ENCODE results near the gene NDUFS1.
"Not testable (repeated sequence)": the region's sequence is repeated elsewhere in the genome, so short reads cannot be mapped to it uniquely, and the experiment has no call there.

NDUFS1 gene

DNA sequence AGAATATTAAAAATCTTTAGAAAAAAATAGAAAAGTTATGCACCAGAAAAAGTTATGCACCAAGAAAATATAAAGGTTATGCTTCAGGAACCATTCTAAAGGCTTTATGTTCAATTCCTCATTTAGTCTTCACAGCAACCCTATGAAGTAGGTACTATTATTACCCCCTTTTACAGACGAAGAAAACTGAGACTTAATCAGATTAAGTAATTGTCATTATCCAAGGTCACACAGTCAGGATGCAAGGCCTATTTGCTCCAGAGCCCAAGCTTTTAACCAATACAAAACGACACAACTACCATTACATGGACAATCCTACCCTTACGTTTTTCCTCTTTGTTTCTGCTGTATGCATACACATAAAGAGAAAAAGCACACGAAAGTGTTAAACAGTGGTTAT, 78.3 kb downstream of the NDUFS1 start:
- H3K36me3 Mint-ChIP-seq: peaks cover 6 to 8% of the 10 kb centered on the region in 2 donors
- no peak overlapping the region for H3K4me3 Mint-ChIP-seq
- H3K27me3 Mint-ChIP-seq: no peaks in the 10 kb centered on the region
- no peaks in the 10 kb centered on the region for H3K9me3 Mint-ChIP-seq
- peaks cover 25 to 44% of the 10 kb centered on the region in 2 donors for H3K4me1 Mint-ChIP-seq
- H3K27ac Mint-ChIP-seq: no peak overlapping the region
- ATAC-seq (replicated peaks) (no peak), DNase-seq (no peak)

DNA sequence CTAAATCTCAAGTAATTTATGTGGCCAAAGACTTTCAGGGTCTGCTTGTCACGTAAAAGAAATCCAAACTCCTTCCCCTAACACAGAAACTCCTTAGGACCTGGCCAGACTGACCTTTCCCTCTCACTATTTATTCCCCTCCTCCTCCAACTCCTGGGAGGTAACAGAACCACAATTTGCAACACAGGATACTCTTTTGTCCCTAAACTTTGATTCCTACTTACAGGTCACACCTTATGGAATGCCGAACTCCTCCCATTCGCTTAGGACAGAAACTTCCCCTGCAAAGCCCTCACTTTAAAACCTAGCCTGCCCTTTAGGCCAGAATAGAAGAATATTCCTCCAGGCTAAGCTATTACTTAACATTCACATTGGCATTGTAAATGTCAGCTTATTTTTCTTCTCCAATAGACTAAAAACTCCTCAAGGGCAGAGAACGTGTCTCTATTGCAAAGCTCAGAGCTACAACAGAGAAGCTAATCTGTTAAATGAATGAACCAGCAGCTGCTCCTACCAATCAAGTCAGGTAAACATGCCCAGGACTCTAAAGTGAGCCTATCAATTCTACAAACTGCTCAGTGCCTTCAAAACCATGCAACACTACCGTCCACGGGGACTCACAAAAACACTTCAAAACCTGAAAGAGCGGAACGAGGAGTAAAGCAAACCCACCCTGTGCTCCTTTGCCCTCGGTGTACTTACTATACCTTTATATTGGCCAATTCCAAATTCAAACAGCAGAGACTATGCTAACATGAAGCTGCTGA, 79.4 kb downstream of the NDUFS1 start:
- H3K27ac Mint-ChIP-seq: peak overlapping the region; percentile 21
- H3K4me3 Mint-ChIP-seq: no peak overlapping the region

DNA sequence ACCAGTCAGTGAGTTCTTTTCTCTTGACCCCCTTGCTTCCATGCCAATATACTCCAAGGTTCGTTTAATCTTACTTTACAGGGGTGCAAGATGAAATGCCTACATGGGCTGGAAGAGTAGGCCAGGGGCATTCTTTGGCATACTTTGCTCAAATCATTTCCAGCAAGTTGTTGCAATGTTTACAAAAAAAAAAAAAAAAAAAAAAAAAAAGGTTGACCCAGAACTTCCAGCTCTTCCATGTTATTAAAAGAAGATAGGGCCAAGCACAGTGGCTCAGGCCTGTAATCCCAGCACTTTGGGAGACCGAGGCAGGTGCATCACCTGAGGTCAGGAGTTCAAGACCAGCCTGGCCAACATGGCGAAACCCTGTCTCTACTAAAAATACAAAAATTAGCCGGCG, 81.4 kb downstream of the NDUFS1 start:
- not testable (repeated sequence) for H3K27me3 Mint-ChIP-seq; DNase-seq; H3K9me3 Mint-ChIP-seq; ATAC-seq (replicated peaks); H3K36me3 Mint-ChIP-seq; H3K27ac Mint-ChIP-seq; H3K4me3 Mint-ChIP-seq
- peaks cover 18 to 48% of the 10 kb centered on the region in 2 donors for H3K4me1 Mint-ChIP-seq

More for the DNA sequence above, 79.4 kb downstream of the NDUFS1 start:
- ATAC-seq (replicated peaks): no peak
- DNase-seq: no peak
- H3K36me3 Mint-ChIP-seq: peaks cover 3 to 9% of the 10 kb centered on the region in 2 donors
- peaks cover 26 to 49% of the 10 kb centered on the region in 2 donors for H3K4me1 Mint-ChIP-seq
- H3K27me3 Mint-ChIP-seq: no peaks in the 10 kb centered on the region
- H3K9me3 Mint-ChIP-seq: no peaks in the 10 kb centered on the region

DNA sequence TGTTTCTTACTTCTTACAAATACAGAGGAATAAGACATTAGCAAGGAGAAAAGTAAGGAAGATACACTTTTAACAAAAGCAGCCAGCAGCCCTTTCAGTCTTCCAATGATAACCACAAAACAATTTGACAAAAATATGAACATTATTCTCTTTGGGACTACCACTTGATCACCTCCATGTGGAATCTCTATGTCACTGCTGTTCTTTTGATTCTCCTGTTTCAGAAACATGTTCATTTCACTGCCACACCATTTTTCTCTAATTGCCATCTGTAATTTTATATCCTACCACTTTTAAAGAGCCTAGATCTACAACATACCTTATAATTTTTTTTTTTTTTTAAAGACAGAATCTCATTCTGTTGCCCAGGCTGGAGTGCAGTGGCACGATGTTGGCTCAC, 84.1 kb downstream of the NDUFS1 start:
- H3K27ac Mint-ChIP-seq: no peak overlapping the region
- no peaks in the 10 kb centered on the region for H3K9me3 Mint-ChIP-seq
- no peaks in the 10 kb centered on the region for H3K27me3 Mint-ChIP-seq
- no peak overlapping the region for H3K4me3 Mint-ChIP-seq
- DNase-seq: no peak
- H3K36me3 Mint-ChIP-seq: peaks cover 4 to 18% of the 10 kb centered on the region in 2 donors
- no peak for ATAC-seq (replicated peaks)
- peaks cover 23 to 57% of the 10 kb centered on the region in 2 donors for H3K4me1 Mint-ChIP-seq

DNA sequence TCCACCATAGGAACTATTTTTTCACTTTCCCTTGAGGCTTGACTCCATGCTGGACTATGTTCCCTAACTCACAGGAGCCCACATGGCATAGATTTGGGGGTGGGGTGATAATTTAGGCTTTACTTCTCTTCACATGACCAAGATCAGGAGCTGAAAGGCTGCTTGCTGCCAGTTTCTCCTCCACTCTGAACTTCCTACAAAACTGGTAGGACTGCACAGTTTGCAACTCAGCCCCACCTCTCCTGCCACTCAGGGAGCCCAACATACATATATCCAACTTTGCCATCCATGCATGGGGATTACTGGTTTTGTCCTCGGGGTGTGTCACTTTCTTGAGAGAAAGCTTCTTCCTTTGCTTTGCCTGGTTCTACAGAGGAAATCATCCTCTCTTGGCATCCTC, 87.4 kb downstream of the NDUFS1 start:
- H3K27ac Mint-ChIP-seq: peak overlapping the region; percentile 42
- H3K36me3 Mint-ChIP-seq: peaks cover 7 to 17% of the 10 kb centered on the region in 2 donors
- ATAC-seq (replicated peaks): no peak
- no peak overlapping the region for H3K4me3 Mint-ChIP-seq
- no peak for DNase-seq
- no peaks in the 10 kb centered on the region for H3K9me3 Mint-ChIP-seq
- H3K27me3 Mint-ChIP-seq: no peaks in the 10 kb centered on the region
- peaks cover 11 to 50% of the 10 kb centered on the region in 2 donors for H3K4me1 Mint-ChIP-seq

DNA sequence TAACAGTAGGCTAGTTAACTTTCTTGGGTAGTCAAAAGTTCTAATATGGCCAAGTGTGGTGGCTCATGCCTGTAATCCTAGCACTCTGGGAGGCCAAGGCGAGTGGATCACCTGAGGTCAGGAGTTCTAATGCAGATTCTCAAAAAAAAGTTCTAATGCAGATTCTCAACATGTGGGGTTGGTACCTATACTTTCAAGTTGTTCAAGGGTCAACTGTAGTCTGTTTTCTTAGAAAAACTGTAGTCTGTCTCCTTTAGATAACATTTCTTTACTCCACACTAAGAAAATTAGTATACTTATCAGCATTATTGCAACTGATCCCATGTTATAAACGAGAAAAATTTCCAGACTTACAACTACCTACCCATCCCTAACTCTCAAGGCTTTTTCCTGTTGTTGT, 89.8 kb downstream of the NDUFS1 start:
- H3K4me1 Mint-ChIP-seq: peaks cover 9 to 52% of the 10 kb centered on the region in 2 donors

DNA sequence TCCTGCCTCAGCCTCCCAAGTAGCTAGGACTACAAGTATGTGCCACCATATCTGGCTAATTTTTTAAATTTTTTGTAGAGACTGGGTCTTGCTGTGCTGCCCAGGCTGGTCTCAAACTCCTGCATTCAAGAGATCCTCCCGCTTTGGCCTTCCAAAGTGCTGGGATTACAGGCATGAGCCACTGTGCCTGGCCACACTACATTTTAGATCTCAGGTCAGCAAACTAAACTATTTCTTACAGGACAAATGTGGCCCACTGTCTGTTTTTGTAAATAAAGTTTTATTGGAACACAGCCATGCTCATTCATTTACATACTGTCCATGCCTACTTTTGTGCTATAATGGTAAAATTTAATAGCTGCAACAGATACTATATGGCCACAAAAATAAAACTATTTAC, 91.0 kb downstream of the NDUFS1 start:
- H3K4me1 Mint-ChIP-seq: peaks cover 11 to 53% of the 10 kb centered on the region in 2 donors
- ATAC-seq (replicated peaks) (no peak), DNase-seq (no peak)
- H3K4me3 Mint-ChIP-seq: no peak overlapping the region
- no peak overlapping the region for H3K27ac Mint-ChIP-seq
- peaks cover 13 to 22% of the 10 kb centered on the region in 2 donors for H3K36me3 Mint-ChIP-seq
- H3K27me3 Mint-ChIP-seq: no peaks in the 10 kb centered on the region
- no peaks in the 10 kb centered on the region for H3K9me3 Mint-ChIP-seq

More for the DNA sequence above, 89.8 kb downstream of the NDUFS1 start:
- no peak overlapping the region for H3K4me3 Mint-ChIP-seq
- DNase-seq (no peak), ATAC-seq (replicated peaks) (no peak)
- H3K27me3 Mint-ChIP-seq: no peaks in the 10 kb centered on the region
- H3K27ac Mint-ChIP-seq: no peak overlapping the region
- peaks cover 7 to 14% of the 10 kb centered on the region in 2 donors for H3K36me3 Mint-ChIP-seq
- H3K9me3 Mint-ChIP-seq: no peaks in the 10 kb centered on the region

All from stimulated activated naive B cell treated with anti-CD40 and anti-IgM and Interleukin-4, amounts not matched to agents 10 μg/mL and 1 μg/mL and 100 μg/mL, for 72 hours (primary cell).